DMS53 treated with DMSO at 0.1 percent for 48 hours (cell line): Measurements from ENCODE around the gene PCSK7.
"Not testable (repeated sequence)": the region's sequence is repeated elsewhere in the genome, so short reads cannot be mapped to it uniquely, and the experiment has no call there.

Source experiments
- DNase-seq: peaks from one replicate; lab custom pipeline; 2025; ENCODE audit not compliant: unreplicated experiment; lab: John Stamatoyannopoulos, UW

The PCSK7 gene

GRCh38 chr11:117217141-117218084, 14.5 kb downstream of the PCSK7 start:
- no peak for DNase-seq

- DNase-seq, result no peak
Observed at GRCh38 chr11:117214404-117215110, 17.3 kb downstream of the PCSK7 start.

- DNase-seq, result no peak
Observed at GRCh38 chr11:117212697-117213355, 19.0 kb downstream of the PCSK7 start.

GRCh38 chr11:117210620-117211019, 21.3 kb downstream of the PCSK7 start:
- no peak for DNase-seq

- DNase-seq, result not testable (repeated sequence)
Observed at GRCh38 chr11:117209351-117210125, 22.3 kb downstream of the PCSK7 start.

DNA sequence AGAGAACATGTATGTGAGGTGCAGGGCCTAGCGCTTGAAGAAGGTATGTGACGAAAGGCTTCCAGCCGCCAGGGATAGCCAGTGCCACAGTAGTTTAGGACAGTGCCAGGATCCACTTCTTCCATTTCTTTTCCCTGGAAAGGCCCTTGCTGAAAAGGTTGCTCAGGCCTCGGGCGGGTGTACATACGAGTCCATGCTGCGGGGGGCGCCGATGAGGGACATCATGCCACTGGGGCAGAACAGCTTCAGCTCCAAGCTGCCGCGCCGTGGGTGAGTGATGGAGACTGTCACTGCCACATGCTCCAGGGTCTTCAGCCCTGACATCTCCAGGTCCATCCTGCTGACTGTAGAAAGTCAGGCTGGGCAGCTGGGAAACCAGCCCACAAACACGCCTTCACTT, 23.2 kb downstream of the PCSK7 start:
- not testable (repeated sequence) for DNase-seq

- DNase-seq, result not testable (repeated sequence)
Observed at GRCh38 chr11:117207481-117207880, 24.4 kb downstream of the PCSK7 start.

DNA sequence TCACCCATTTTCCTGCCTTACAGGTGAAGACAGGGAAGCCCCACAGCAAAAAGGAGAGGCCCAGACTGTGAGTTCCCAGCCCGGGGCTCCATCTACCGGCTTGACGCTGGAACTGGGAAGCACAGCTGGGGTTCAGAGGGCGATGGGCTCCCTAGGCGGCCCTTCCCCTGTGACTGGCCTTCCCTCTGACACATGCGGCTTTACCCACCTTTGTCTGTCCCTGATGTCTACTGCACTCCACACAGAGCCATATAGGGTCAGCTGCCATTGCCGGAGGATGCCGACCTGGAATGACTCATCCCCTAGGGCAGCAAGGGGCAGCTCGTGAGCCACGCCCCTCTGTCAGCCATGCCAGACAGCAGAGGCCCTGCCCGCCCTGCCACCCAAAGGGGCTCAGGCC, 25.0 kb downstream of the PCSK7 start:
- DNase-seq, result not testable (repeated sequence)

DNA sequence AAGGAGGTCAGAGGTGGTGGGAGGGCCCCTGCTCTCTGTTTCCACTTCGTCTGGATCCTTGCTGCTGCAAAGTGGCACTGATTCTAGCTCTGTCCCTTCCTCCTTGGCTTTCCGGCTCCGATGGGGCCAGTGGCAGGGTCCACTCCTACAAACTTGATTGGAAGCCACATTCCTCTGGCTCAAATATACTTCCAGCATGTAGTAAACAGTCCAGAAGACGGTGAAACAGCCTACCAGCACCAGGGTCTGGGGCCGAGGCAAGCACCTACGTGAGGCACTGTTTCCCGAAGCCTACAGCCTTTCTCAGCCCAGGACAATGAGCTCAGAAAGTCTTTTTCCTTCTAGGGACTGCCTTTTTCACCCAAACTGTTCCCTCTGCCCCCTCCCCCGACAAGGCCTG, 25.8 kb downstream of the PCSK7 start:
- DNase-seq, result not testable (repeated sequence)

DNA sequence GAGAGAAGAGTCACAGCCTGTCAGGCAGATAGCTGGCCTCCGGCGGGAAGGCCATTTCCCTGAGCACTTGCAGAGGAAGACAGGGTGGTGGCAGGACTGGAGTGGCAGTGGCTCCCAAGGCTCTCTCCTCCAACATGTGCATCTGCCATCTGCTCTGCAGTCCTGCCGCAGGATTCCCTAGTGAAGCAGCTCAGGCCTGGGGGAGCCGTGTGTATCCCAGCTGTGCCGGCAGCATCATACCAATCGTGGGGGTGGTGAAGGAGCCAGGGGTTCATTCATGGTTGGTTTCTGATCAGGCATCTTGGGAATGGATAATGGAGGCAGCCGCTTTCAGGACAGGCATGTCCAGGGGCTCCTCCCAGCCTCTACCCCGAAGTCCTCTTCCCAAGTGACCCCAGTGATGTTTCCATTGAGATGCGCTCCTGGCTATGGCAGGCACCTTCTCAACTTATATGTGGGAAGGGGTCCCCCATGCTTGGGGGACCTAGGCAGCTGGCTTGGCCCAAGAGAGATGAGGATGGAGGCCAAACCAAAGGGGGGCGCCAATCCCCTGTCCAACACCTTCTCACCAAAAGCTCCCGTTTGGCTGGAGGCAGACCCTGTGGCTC, 26.6 kb downstream of the PCSK7 start:
- DNase-seq, result no peak

DNA sequence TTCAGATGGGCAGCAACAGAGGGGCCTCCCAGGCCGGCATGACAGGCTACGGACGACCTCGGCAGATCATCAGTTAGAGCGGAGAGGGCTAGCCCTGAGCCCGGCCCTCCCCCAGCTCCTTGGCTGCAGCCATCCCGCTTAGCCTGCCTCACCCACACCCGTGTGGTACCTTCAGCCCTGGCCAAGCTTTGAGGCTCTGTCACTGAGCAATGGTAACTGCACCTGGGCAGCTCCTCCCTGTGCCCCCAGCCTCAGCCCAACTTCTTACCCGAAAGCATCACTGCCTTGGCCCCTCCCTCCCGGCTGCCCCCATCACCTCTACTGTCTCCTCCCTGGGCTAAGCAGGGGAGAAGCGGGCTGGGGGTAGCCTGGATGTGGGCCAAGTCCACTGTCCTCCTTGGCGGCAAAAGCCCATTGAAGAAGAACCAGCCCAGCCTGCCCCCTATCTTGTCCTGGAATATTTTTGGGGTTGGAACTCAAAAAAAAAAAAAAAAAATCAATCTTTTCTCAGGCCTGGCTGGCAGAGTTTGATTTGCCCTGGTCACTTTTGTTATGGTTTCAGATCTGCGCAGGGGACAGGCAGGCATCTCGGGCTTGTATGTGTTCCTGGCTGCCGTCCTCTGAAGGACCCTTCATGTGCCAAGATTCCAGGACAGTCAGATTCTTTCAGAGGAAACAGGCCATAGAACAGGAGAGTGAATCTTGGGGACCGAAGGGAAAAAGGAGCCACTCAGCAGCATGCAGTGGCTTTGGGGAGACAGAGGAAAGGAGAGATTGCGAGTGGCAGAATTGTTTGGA, 27.4 kb downstream of the PCSK7 start:
- no peak for DNase-seq

GRCh38 chr11:117203069-117203407, 28.8 kb downstream of the PCSK7 start:
- no peak for DNase-seq

DNA sequence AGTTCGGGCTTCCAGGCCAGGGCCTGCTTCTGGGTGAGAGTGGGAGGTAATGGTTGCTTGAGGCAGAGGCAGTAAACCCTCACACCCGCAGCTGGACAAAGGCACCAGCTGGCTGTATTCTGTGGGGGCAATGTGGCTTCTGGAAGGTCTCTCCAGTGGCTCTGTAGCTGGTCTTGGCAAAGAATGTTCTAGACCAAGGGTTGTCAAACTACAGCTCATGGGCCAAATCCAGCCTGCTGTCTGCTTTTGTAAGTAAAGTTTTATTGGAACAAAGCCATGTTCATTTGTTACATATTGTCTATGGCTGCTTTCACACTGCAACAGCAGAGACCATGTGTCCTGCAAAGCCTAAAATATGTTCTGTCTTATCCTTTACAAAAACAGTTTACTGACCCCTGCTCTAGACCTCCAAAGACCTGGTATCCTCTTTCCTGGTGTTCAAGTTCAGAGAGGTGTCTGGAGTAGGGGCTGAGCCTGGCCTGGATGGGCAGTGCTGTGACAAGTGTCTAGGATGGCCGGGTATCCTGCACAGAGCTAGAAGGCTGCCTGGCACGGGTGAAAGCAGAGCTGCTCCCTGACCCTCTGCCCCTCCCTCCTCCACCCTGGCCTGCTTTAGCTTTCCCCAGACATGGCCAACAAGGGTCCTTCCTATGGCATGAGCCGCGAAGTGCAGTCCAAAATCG, 29.3 kb downstream of the PCSK7 start:
- no peak for DNase-seq

GRCh38 chr11:117201658-117202305, 30.1 kb downstream of the PCSK7 start:
- DNase-seq, result no peak

GRCh38 chr11:117200813-117201657, 30.8 kb downstream of the PCSK7 start:
- no peak for DNase-seq

GRCh38 chr11:117199916-117200812, 31.7 kb downstream of the PCSK7 start:
- DNase-seq, result no peak
